Endometrium (tissue), 2 donors: Measurements from ENCODE around the gene TOP2B.

Source experiments
- FAIRE-seq: peaks from 2 replicates; lab custom pipeline; 2012; peaks lifted over from hg19 to GRCh38; lab: Jason Lieb, UNC
- donor health status: control.
- donor health status: control.

TOP2B gene

GRCh38 chr3:25583343-25583742 lies 81.4 kb downstream of the TOP2B start:
- FAIRE-seq: no peak

DNA sequence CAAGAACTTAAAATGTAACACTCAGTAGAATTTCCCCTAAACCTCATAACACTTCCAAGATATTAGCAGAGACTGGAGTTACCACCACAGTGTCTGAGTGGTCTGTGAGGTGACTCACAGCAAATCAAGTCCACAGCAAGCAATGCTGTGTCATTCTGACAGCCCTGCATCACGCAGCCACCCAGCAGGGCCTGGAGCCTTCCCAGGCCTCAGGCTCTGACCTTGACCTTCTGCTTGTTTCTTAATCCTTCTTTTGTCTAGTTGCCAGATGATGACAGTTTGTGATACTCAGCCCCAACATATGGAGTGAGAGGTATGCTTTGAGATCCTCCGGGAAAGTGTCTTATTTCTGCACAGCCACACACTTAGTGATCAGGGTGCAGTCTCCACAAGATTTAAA lies 82.5 kb downstream of the TOP2B start:
- no peak for FAIRE-seq

DNA sequence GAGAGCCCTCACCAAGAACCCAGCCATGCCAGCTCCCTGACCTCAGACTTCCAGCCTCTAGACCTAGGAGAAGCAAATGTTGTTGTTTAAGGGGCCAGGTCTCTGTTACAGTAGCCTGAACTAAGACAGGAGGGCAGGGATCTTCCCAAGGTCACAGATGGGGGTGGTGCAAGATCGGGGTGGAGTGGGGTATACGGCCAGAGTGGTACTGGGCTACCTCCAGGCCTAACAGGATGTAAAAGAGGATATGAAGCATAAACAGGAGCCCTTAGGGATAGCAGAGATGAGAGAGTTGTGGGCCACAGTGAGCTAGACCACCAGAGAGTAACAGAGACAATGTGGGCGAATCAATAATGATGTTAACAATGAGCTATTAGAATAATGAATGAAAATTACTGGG lies 82.9 kb downstream of the TOP2B start:
- no peak for FAIRE-seq

DNA sequence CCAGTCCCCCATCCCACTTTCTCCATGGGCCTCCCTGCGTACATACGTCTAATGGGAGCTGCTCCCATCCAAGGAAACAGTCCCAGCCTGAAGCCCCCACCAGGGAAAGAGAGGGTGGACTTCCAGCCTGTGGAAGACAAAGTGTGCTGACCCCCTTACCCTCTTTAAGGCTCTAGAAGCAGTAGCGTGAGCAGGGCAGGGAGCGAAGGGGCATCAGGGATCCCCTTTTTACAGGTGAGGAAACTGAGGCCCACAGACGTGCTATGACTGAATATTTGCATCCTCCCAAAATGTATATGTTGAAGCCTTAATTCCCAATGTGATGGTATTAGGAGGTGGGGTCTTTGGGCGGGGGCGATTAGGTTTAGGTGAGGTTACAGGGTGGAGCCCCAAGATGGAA lies 83.4 kb downstream of the TOP2B start:
- FAIRE-seq: no peak

GRCh38 chr3:25580534-25580933 lies 84.2 kb downstream of the TOP2B start:
- FAIRE-seq: no peak

GRCh38 chr3:25578059-25578458 lies 86.6 kb downstream of the TOP2B start:
- FAIRE-seq: no peak

DNA sequence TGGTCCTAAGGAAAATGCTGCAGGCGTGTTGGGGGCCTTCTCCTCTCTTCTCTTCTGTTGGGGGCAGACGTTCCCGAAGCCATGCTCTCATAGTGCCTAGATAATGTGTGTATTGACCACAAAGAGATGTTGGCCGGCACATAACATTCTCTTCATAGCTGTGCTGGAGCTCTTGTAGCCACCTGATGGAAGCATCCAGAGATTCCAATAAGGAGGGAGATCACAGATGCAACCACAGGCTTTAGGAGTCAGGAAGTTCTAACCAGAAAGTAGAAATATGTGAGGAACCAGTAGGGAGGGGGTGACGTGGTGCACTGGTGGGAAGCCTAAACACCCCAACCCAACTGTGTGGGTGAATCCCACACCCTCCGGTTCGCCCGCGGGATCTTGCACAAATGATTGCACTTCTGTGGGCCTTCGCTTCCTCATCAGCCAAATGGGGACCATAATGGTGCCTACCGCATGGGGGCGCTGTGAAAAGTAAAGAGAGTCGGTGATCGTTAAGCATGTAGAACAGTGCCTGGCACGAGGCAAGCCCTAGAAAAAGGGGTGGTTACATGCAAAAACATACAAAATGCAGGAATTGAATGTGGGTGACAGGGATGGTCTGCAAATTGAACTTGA lies 87.8 kb downstream of the TOP2B start:
- no peak for FAIRE-seq

- no peak for FAIRE-seq
Measured at GRCh38 chr3:25576146-25576545, 88.6 kb downstream of the TOP2B start.

DNA sequence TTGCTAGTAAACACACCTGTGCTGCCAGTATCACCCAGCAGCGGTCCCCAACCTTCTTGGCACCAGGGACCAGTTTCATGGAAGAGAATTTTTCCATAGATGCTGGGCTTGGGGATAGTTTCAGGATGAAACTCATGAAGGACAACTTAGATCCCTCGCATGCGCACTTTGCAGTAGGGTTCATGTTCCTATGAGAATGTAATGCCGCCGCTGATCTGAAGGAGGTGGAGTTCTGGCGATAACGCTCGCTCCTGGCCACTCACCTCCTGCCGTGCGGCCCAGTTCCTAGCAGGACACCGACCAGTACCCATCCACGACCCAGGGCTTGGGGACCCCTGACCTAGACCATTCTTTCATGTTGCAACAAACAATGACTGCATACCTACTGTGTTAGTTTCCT lies 89.7 kb downstream of the TOP2B start:
- FAIRE-seq: no peak

GRCh38 chr3:25574172-25574765 lies 90.4 kb downstream of the TOP2B start:
- FAIRE-seq: no peak

DNA sequence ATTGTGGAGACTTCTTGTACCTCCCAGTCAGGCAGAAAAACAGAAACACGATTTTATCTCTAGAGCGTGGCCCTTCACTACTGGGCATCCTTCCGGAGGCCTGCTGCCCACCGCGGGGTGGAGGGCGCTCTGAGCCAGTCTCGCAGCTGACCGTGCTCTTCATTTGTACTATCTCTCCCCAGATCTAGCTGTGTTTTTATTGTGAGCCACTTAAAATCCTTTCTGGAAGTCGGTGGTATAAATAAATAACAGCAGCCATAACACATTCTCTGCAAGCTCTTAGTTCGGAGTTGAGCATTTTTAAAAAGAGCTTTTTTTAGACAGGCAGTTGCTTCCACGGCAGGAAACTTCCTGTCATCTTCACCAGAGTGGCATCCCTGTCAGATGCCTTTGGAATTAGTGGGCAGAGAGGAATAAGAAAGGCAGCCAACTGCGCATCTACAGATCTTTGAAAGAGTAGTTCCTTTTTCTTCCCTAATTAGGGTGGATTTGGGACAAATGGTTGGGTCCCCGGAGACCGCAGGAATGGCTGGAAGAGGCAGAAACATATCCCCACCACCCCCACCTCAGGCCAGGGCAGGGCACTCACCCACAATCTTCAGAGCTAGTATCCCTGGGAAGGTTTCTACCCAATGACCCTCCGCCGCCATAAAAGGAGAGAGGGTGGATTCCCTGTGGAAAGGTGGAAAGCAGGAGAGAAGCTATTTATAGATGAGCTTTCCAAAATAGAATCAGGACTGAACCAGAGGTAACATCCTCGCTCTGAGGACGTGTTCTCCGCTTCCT lies 91.1 kb downstream of the TOP2B start:
- no peak for FAIRE-seq

DNA sequence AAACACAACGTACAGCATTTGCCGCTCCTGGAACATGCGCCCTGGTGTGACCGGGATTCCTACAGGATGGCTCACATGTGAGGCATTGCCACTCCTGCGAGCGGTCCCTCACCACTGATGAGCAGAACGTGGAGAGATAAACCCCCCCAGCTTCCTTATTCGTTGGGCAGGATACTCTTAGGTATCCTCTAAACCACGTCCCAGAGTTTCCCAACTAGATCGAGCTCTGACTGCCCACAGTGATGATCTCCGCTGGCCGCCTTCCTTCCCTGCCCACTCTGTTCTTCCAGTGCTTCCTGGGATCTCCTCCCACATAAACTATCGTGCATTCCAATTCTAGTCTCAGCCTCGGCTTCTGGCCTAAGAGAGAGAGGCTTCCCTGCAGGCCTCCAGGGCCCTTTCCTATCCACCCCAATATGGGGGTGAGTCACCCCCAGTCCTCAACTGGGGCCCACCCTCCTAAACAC lies 91.8 kb downstream of the TOP2B start:
- no peak for FAIRE-seq

- FAIRE-seq: no peak
Measured at GRCh38 chr3:25572336-25572735, 92.4 kb downstream of the TOP2B start.

DNA sequence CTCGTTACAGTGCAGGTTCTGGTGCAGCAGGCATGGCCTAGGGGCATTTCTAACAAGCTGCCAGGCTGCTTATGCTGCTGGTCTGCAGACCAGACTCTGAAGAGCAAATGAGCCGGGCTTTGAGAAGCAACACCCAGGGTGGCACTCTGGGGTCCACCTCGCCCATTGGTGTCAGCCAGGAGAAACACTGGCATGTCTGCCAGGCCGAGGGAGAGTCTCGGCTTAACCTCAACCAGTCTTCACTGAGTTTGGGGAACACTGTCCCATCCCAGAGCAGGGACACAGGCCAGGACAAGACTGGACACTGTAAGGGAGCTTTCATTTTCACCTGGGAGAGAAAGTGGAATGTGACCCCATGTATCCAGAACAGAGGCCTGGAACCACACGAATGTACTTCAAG lies 93.4 kb downstream of the TOP2B start:
- FAIRE-seq: no peak

GRCh38 chr3:25568525-25569078 lies 96.1 kb downstream of the TOP2B start:
- no peak for FAIRE-seq

DNA sequence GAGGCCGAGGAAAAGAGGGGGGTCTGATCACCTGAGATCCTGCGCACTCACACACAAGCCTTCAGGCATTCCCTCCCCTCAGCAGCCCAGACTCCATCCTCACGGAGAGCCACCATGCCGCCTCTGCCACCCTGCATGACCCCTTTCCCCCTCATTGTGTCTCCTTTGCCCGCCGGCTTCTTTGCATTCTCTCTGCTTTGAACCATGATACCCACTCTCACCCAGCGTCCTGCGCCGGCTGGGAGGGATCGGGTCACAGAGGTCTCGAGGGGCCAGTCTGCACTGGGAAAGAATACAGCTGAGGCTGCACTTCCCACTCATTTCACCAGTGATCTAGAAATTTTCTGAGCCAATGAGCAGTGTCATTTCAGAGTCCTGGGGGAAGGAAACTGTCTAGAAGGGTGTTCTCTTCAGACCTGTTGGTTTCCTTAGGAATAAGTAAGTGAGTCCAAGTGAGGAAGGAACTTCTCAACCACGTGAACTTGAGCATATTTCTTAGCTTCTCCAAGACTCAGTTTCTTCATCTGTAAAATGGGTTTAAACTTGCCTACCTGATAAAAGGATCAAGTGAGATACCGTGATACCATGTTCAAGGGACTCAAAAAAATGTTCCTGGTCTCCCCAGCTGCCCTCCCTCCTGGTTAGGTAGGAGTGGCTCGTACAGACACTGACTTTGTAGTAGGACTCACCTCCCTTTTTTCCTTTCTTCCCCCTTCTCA lies 96.7 kb downstream of the TOP2B start:
- no peak for FAIRE-seq

DNA sequence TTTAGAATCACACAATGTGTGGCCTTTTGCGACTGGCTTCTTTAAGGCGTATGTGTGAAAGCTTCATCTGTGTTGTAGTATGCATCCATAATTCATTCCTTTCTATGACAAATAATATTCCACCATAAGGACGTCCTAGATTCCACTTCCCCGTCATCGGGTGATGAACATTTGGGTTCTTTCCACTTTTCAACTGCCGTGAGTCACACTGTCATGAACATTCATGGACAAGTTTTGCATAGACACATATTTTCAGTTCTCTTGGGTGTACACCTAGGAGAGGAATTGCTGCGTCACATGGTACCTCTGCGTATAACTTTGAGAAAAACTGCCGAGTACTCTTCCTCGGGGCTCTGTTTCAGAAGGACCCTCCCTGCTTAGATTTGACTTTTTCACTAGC lies 97.3 kb downstream of the TOP2B start:
- FAIRE-seq: no peak

- FAIRE-seq: no peak
Measured at GRCh38 chr3:25566358-25566920, 98.3 kb downstream of the TOP2B start.

DNA sequence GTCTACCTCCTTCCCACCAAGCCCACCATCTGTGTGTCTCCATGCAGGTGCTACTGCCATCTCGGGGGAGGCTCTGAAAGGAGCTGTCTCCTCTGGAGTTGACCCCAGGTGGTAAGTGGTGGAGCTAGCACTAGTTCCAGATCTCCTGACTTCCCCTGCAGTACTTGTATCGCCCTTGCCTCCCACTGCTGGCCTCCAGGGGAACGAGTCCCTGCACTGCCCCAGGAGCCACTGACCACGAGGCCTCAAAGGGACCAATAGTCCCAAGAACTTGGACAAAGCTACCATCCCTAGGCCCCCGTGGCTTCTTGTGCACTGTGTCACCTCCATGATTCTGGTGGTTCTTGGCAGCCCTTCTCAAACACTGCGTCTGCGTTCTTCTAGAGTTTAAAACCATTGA lies 98.9 kb downstream of the TOP2B start:
- FAIRE-seq: no peak

DNA sequence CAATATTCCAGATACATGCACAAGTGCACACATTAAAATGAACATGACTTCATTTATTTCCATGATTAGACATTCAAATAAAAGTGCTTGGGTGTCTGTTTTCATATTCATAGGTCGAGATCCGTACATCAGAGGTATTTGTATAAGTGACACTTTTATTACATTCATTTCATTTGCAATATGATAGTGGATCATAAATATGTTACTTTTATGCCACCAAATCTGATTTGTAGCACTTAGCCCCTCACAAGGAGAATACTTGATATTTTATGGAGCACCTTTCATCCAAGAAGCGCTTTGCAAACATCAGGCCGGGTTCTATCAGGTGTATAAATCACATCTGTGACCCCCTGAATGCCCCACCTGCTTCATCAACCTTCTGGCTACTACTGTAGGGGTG lies 100.6 kb downstream of the TOP2B start:
- FAIRE-seq: no peak

- no peak for FAIRE-seq
Measured at GRCh38 chr3:25563601-25564000, 101.1 kb downstream of the TOP2B start.

- no peak for FAIRE-seq
Measured at GRCh38 chr3:25558796-25559195, 105.9 kb downstream of the TOP2B start.
